ENCODE data around the gene CAPZB.

CAPZB gene

DNA sequence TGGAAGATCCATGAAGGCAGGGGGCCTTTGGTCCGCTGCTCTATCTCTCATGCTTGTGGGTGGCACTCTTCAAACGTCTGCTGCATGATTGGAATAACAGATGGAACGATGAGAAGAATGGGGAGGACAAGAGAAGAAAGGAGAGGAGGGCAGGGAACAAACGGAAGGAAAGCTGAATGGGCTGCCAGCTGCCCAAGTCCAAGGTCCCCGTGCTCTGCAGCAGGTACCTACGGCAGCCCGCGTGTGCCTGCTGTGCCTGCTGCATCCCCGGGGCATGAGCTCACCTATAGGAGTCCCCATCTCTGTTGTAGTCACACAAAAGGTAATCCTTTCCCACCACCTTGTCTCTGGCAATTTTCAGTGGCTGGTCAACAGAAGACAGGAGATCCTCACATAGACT, 100.1 kb downstream of the CAPZB start:
- DNase-seq (ENCODE audit: low read depth): no peak

DNA sequence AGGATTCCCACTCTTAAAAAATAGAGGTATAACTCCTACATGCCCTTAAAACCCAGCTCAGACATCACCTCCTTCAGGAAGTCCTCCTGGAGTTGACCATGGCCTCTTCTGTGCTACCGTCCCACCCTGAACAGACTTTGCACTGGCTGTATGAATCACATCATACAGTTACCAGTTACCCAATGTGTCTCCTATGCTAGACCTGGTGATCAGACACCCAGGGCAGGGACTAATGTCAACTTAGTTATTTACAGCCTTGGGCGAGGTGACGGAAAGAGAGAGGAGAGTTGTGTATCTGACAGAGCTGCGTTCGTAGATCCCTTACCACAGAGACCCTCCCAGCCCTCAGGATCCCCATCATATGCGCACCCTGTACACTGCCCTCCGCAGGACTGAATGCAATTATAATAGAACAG, 100.6 kb downstream of the CAPZB start:
- no peak for DNase-seq (ENCODE audit: low read depth)

DNA sequence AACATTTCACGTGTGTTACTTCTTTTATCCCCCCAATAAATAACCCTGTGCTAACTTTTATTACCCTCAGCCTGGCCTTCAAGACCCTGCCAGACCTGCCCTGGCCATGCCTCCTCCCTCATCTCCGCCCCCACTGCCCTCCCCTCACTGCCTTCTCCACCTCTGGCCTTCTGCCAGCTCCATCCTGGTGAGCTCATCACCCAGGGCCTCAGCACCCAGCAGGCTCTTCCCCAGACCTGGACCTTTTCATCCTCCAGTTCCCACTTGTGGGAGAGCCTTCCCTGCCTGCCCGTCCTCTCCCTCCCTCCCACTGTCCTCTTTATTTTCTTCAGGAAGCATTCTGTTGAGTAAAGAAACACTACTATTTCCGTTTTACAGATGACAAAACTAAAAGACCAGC, 101.2 kb downstream of the CAPZB start:
- DNase-seq (ENCODE audit: low read depth): no peak

DNA sequence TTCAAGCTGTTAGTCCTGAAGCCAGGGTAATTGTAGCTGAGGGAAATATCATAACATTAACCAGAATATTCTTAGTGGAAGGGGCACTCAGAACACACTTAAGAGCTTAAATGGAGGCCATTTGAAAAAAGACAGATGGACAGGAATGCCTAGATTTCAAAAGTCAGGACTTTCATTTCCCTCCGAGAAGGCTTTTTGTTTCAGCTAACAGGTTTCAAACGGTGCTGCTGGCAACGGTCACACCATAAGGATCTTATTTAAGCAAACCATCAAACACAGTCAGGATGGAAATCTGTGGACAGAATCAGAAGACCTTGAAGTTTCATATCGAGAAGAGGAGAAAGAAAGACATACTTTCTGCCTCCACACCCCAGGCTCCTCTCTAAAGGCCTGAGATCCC, 103.1 kb downstream of the CAPZB start:
- no peak for DNase-seq (ENCODE audit: low read depth)

DNA sequence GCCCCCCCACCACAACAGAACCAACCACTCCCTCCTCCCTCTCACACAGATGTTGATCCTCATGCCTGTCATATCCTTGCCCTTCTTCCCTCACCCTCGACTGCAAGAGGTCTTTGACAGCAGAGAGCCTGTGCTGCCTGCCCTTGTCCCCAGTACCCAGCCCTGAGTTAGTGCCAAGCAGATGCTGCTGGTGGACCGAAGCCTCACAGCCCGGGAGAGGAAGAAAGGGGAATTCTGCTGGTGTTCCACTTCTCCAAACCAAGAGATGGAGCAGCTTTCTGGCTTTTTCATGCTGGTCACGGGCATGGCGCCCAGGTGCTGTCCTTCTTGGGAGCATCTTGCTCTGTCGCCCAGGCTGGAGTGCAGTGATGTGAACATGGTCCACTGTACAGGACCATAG, 104.1 kb downstream of the CAPZB start:
- no peak for DNase-seq (ENCODE audit: low read depth)

DNA sequence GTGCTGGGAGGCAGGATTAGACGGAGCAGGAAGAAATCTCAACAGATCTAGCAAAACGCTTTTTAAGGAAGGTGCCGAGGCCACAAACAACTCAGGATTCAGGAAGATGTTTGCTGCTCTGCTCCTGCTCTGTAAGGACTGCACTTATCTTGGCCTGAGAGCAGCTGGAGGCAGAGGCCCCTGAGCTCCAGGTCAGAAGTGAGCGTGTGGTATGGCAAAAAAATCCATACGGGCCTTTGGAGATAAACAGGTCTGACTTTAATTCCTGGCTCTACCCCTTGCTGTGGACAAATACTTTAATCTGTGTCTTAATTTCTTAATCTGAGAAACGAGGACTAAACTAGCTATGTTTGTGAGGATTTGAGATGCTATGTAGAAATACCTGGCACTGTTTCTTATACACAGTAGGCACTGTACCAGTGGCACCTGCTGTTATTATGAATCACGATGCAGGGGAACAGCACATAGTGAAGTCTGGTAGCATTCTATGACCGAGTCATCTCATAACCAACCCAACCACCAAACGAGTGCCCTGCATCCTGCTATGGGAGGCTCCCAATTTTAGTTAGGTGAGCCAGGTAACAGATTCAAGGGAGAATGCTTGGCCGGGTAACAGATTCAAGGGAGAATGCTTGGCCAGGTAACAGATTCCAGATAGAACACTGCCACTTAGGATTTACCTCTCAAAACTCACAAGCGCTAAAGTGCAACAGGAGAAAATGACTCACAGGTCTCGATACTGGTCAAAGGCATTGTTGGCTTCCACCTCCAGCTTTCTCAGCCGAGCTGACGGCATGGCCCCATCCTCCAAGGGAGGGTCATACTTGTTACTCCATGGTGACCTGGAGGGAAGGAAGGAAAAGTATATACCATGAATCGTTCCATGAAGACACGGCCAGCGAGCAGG, 107.3 kb downstream of the CAPZB start:
- DNase-seq (ENCODE audit: low read depth): no peak

DNA sequence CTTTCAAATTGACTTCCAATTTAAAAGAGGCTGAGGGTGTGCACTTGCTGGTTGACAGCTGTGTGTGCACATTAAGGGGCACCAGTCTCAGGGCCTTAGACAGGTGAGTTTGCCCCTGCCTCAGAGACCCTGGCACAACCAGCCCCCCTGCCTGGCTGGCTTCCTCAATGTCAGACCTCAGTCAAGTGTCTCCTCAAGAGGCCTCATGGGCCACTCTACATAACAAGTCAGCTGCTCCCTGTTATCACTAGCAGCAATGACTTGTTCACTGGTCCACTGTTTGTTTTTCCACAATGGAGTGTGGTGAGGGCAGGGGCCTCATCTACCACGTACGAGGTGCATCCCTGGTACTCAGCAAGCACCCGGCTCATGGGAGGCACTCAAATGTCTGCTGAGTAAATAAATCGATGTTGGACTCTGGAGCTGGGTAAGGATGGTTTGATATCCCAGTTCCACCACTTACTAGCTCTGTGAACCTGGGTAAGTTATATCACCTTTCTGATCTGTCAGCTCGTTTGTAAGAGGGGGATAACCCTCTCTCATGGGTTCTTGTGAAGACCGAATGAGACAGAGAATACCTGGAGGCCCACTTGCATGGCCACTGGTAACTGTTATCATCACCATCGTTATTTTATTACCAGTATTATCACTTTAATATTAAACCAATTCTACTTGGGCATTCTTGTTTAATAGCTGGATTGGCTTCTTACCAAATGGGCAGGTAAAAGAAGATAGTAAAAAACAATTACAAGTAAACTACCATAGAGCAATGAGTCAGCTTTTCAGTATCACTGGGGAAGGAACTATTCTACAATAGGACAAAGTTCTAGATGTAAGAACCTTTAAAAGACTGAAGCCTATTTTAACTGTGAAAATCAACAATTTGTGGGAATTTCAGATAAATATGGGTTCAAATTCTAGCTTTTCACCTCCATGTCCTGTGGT, 108.6 kb downstream of the CAPZB start:
- DNase-seq (ENCODE audit: low read depth): no peak

DNA sequence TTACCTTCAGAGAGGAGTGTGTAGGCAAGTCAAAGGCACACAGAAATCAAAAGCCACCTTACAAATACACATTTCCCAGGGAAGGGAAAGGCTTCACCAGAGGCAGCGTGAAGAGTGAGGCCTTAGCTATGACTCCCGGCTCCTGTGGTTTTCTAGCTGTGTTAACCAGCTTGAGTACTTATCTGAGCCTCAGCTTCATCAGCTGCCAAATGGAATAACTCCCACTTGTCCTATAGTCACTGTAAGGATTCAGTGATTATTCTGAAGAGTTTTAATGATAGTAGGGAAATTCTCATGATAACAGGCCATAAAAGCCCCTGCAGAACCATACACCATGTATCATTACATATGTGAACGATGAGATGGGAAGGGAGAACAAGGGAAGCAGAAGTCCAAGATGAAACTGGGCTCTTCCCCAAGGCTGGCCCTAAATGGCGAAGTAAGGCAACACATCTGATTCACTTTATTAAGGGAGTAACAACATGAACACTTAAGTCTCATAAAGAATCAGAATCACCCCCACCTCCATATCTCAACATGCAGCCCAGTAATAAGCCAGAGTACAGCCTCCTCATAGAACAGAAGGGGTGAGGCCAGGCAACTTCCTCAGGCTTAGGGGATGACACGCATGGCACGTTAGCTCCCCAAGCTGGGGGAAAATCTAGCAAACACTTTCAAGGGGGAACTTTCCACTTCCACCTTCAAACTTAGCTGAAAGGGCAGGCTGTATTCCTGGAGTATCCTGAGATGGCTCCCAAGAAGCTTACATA, 109.5 kb downstream of the CAPZB start:
- DNase-seq (ENCODE audit: low read depth): no peak

DNA sequence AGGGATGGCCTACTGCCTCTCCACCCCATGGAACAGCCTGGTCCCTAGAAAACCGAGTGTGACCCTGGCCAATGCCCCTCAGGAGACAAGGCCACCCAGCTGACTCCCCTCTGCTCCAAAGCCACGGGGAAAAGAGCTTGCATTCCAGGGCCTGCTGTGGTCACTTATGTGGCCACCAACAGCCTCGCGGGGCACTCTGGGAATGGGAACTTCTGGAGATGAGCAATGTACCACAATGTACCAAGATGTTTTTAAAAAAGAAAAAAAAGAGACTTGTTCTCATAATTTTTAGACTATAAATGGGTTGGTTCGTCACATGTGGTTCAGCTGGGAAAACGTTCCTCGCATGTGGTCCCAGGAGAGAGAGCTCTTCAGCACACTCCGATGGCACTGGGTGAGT, 110.4 kb downstream of the CAPZB start:
- no peak for DNase-seq (ENCODE audit: low read depth)

DNA sequence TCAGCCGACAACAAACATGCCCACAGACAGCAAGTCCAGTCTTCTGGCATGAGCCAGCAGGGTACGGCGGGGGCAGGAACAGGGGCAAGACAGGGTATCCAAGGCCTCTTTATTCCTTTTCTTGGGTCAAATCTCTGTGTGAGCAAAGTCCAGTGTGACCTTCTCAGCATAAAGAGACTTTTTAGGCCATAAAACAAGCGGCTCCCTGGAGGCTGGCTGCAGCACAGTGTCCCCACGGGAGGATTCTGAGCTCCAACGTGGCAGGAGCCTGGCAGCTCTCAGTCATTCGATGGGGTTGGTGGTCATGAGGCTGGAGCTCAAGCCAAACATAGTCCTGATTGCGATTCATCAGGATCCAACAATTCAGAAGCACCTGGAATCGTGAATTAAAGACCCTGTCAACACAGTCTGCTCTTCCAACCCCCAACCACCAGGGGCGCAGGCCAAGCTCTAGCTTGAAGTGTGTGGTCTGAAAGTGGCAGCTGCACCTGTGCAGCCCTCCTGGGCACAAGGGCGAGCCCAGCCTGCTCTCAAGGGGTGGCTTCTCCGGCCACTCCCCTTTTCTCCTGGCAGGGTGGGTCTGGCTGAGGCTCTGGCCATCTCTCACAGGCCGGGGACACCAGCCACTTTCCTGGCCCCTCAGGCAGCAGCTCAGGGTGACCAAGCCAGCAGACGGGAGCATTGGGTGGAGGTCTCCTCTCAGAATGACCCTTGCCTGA, 111.1 kb downstream of the CAPZB start:
- no peak for DNase-seq (ENCODE audit: low read depth)

DNA sequence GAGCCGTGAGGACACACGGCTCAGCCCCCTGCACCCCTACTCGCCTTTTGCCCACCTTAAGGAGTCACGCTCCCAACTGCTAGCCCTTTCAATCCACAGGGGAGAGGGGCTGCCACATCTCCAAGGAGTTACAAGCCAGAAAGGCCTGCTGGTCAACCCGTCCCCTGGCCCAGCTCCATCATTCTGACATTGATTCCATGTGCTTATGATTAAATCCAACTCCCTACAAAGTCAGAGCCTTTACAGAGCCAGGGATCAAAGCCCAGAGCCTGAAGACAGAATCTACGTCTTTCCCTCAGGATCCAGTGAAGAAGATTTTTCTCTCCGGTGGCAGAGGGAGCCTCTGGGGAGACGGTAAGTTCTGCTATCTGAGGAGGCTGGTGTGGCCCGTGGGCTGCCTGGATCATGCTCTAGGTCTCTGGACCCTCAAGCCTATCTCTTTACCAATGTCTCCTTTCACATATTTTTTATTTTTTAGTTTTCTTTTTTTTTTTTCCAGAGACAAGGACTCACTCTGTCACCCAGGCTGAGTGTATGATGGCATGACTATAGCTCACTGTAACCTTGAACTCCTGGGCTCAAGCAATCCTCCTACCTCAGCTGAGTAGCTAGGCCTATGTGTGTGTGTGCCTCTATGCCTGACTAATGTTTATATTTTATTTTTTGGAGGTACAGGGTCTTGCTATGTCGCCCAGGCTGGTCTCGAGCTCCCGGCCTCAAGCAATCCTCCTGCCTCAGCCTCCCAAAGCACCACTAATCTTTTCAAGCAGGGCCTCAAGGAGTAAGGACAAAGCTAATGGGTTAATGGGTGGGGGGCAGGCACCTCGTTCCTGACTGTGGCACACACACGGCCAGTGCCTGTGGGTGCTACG, 111.9 kb downstream of the CAPZB start:
- DNase-seq (ENCODE audit: low read depth): no peak

DNA sequence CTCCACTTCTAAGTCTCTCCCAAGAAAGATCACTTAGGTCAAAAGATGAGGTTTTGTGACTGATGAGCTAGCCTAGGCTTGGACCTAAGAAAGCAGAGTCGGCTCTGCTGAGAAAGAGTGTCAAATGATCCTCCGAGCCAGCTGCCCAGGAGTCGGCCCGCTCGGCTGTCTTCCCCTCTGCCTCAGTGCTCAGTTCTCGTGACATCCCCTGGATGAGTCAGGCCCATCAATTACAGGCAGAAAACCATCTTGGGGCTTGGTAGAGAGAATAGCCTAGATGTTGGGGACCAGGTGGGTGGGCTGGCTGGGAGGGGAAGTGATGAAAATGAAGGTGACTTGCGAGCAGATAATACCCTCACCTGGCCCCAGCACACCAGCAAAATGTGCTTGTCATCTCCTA, 112.7 kb downstream of the CAPZB start:
- DNase-seq (ENCODE audit: low read depth): no peak

DNA sequence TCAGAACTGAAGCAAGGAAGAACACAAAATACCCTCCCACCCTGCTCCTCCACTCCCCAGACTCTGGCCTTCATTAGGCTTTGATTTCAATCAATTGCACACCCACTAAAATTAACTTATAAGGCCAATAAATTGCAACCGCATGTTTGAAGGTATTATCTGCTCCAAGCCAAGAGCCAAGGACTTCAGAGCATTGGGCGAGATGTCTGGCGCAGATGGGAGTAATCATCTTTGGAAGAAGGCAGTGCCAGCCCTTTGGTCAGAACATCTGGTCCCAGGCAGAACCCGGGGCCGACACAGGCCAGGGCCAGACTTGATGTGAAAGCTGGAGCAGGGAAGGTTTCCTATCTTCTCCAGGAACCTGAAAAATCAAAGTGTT, 113.2 kb downstream of the CAPZB start:
- DNase-seq (ENCODE audit: low read depth): no peak

DNA sequence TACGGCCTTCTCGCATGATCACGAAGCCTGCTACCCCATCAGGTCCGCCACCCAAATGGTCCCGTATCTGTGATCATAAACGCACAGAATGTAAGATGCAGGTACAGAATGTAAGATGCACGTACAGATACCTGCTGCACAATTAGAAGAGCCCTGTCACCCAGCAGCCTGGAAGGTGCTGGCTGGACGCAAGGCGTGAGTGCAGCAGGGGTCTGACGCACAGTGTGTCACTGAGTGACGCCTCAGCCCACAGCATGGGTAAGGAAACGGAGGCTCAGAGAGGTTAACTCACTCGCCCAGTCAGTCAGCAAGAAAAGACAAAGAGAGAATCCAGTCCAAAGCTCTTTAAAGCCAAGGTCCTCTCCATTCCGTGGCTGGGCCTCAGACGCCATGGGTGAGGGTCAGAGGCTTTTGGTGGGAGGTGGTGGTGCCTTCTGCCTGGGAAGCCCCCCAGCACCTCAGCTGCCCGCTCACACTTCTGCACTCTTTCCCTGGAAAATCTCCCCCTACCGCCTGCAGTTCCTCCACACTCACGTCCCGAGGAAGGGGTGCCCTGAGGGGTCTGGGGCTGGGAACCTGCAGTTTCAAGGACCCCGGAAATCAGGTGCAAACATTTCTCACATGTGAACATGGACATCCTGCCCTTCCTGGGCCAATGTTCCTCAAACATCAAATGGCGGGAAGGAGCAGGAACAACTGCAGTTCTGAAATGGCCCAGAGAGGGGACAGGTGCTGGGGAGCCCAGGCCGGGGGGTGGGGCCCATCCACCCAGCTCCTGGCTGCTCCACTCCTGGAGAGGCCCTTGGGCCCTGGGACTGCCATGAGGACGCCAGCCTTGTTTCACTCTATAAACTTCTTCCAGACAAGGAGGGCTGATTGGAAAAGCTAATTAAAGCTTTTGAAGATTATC, 113.9 kb downstream of the CAPZB start:
- DNase-seq (ENCODE audit: low read depth): no peak

DNA sequence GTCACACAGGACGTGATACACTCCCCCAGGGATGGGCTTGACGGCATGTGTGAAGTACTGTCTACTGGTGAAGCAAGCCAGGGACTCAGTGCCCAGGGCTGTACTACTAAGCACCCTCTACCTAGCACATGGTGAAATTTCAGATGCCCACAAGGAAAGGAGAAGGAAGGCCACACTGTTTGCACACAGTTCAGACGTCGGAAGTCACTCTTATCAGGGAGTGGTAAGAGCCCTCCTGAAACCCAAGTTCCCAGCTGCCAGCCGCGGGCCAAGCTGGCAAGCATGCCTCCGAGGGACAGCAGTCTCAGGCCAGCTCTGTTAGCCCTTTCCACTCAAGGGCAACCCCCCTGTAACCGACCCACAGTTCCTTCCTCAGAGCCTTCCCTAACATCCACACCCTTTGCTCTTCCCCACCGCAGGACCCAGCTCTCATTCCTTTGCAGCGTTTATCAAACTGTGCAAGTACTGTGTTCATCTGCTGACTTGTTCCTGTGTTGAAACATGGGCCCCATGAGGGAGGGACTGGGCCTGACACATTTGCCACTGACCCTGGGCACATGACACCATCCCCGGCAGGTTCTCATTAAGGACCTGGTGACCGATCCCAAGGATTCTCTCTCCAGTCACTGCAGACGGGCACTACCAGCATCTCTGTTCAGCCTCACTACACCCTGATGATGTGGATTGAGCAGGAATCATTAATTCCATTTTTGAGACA, 114.7 kb downstream of the CAPZB start:
- DNase-seq (ENCODE audit: low read depth): no peak

DNA sequence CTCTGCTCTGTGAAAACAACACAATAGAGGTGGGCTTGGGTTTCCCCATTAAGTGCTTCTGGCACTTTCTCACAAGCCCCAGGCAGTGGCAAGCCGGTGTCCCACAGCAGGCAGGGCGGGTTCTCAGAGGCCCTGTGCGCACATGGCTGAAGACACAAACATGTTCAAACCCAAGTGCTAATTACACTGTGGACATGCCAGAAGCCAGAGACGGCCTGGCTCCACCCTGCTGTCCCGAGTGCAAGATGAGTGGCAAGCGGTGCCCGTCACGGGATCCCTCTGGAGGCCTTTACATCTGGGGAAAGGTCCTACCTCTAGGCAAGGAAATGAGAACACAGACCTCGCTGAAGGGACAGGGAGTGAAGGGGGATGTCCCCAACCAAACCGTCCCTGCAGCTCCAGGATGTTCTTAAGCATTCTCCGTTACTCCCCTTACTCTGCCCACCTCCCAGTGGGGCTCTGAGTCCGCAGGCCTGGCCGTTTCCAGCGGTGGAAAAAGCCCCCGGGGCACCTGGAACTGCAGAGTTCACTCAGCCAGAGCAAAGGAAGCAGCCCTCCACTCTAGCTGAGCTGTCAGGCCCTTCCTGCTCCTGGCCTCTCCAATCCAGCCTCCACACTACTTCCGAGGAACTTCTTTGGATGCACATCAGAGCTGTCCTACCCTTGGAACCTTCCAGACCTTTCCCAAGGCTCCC, 115.8 kb downstream of the CAPZB start:
- DNase-seq (ENCODE audit: low read depth): no peak

DNA sequence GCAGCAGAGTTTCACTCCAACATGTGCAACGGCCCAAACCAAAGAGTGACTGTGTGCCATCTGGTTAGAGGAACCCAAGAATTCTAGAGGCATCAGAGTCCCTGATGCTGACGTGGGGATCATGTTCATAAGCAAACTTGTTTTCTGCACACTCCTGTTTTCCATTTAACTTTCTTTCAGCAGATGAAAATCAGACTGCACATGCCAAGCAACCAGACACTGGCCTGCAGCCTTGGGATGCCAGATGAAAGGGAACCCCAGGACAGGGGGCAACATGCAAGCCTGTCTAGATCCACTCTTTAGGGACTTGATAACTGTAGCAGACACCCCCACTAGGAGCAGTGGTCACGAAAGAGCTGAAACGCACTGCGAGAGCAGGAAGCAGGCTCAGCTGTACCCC, 116.4 kb downstream of the CAPZB start:
- no peak for DNase-seq (ENCODE audit: low read depth)

DNA sequence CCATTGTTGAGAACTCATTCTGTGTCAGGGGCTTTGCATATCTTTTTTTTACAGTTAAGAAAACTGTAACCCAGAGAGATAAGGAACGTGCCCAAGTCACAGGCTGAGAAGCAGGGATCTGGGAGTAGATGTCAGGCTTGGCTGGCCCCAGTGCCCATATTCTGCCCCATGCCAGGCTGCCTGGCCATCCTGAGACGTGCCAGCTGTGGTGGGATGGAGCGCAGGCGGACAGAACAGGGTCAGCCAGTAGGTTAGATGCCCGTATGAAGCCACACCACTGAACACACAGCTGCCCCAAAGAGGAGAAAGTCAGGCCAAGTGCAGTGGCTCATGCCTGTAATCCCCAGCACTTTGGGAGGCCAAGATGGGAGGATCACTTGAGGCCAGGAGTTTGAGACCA, 117.3 kb downstream of the CAPZB start:
- DNase-seq (ENCODE audit: low read depth): no peak

Data from stimulated activated CD8-positive, alpha-beta memory T cell treated with anti-CD3 and anti-CD28 coated beads, Interleukin-7, amount 100 ng/mL, for 24 hours (primary cell).